Measurements from ENCODE around the gene PAQR6. TPM values are rescaled to one million over a fixed set of nuclear protein-coding genes. Genes with fewer than 3 reads are reported as not detected.
A peak's percentile ranks its signal among the peaks of the same experiment; 100 is the strongest.
"Not testable (repeated sequence)": the region's sequence is repeated elsewhere in the genome, so short reads cannot be mapped to it uniquely, and the experiment has no call there.

The PAQR6 gene
- total and polyA plus RNA-seq, 2 experiments from 2014 or later, result 4.5 to 12.0 TPM

- Histone ChIP-seq H4K20me1 (ENCODE audit: insufficient read depth, poor library complexity, severe bottlenecking) (no peaks in the 10 kb centered on the region), H3K4me3 (no peak overlapping the region), H3K9me2 (replicated peaks; ENCODE audit: insufficient read depth) (no peaks in the 10 kb centered on the region), H3K27ac (no peak overlapping the region), H3K4me1 (ENCODE audit: insufficient read depth) (no peaks in the 10 kb centered on the region), H3K4me2 (no peak overlapping the region), H3K9me3 (ENCODE audit: low read depth) (no peaks in the 10 kb centered on the region), H2AFZ (no peak overlapping the region), H3K27me3 (no peaks in the 10 kb centered on the region), H3K79me2 (peaks cover 45% of the 10 kb centered on the region), H3K36me3 (replicated peaks; ENCODE audit: insufficient read depth, low read depth) (no peaks in the 10 kb centered on the region)
- TF ChIP-seq CTCF (IDR thresholded peaks at IDR 0.05; ENCODE audit: poor library complexity), result no peak
- no peak for TF ChIP-seq EZH2 (IDR thresholded peaks at IDR 0.05; ENCODE audit: borderline replicate concordance)
- no peak for TF ChIP-seq EZH2phosphoT487 (IDR thresholded peaks at IDR 0.05; ENCODE audit: low read depth, severe bottlenecking, unreplicated experiment)
- 93% methylated on average over 9 of the region's 9 CpGs for WGBS (ENCODE audit: low lambda C conversion rate, missing lambda C conversion rate)
- no peak for DNase-seq (ENCODE audit: low spot score)
Measured at GRCh38 chr1:156220226-156220625, 27.6 kb downstream of the PAQR6 start.

GRCh38 chr1:156217871-156218270, 30.0 kb downstream of the PAQR6 start:
- no peaks in the 10 kb centered on the region for H3K36me3 ChIP-seq (replicated peaks; ENCODE audit: insufficient read depth, low read depth)
- no peaks in the 10 kb centered on the region for H3K9me3 ChIP-seq (ENCODE audit: low read depth)
- H3K79me2 ChIP-seq, result peaks cover 63% of the 10 kb centered on the region
- TF ChIP-seq EZH2phosphoT487 (IDR thresholded peaks at IDR 0.05; ENCODE audit: low read depth, severe bottlenecking, unreplicated experiment) (no peak), EZH2 (IDR thresholded peaks at IDR 0.05; ENCODE audit: borderline replicate concordance) (no peak), CTCF (IDR thresholded peaks at IDR 0.05; ENCODE audit: poor library complexity) (no peak)
- no peaks in the 10 kb centered on the region for H3K9me2 ChIP-seq (replicated peaks; ENCODE audit: insufficient read depth)
- 98% methylated on average over 2 of the region's 2 CpGs for WGBS (ENCODE audit: low lambda C conversion rate, missing lambda C conversion rate)
- H3K27me3 ChIP-seq, result no peaks in the 10 kb centered on the region
- no peak overlapping the region for H2AFZ ChIP-seq
- no peaks in the 10 kb centered on the region for H4K20me1 ChIP-seq (ENCODE audit: insufficient read depth, poor library complexity, severe bottlenecking)
- no peak overlapping the region for H3K4me2 ChIP-seq
- DNase-seq (ENCODE audit: low spot score), result no peak
- H3K27ac ChIP-seq, result no peak overlapping the region
- H3K4me1 ChIP-seq (ENCODE audit: insufficient read depth), result peaks cover 8% of the 10 kb centered on the region
- H3K4me3 ChIP-seq, result no peak overlapping the region

- H3K4me2 ChIP-seq; H3K9me3 ChIP-seq (ENCODE audit: low read depth); DNase-seq (ENCODE audit: low spot score); H4K20me1 ChIP-seq (ENCODE audit: insufficient read depth, poor library complexity, severe bottlenecking); H3K4me3 ChIP-seq; H3K4me1 ChIP-seq (ENCODE audit: insufficient read depth); H3K36me3 ChIP-seq (replicated peaks; ENCODE audit: insufficient read depth, low read depth); H3K9me2 ChIP-seq (replicated peaks; ENCODE audit: insufficient read depth); H2AFZ ChIP-seq; H3K27me3 ChIP-seq; H3K27ac ChIP-seq: not testable (repeated sequence)
- WGBS (ENCODE audit: low lambda C conversion rate, missing lambda C conversion rate), result 95% methylated on average over 49 of the region's 55 CpGs
- H3K79me2 ChIP-seq, result peaks cover 63% of the 10 kb centered on the region
Measured at GRCh38 chr1:156216361-156217086, 31.3 kb downstream of the PAQR6 start.

GRCh38 chr1:156214024-156214748, 33.7 kb downstream of the PAQR6 start:
- H4K20me1 ChIP-seq (ENCODE audit: insufficient read depth, poor library complexity, severe bottlenecking), result no peaks in the 10 kb centered on the region
- TF ChIP-seq EZH2phosphoT487 (IDR thresholded peaks at IDR 0.05; ENCODE audit: low read depth, severe bottlenecking, unreplicated experiment) (no peak), CTCF (IDR thresholded peaks at IDR 0.05; ENCODE audit: poor library complexity) (no peak), EZH2 (IDR thresholded peaks at IDR 0.05; ENCODE audit: borderline replicate concordance) (no peak)
- H3K36me3 ChIP-seq (replicated peaks; ENCODE audit: insufficient read depth, low read depth), result no peaks in the 10 kb centered on the region
- no peak for DNase-seq (ENCODE audit: low spot score)
- peak overlapping the region; percentile 96 for H3K27ac ChIP-seq
- peak overlapping the region; percentile 60 for H3K4me3 ChIP-seq
- H3K27me3 ChIP-seq, result no peaks in the 10 kb centered on the region
- H3K9me2 ChIP-seq (replicated peaks; ENCODE audit: insufficient read depth), result no peaks in the 10 kb centered on the region
- peaks cover 52% of the 10 kb centered on the region for H3K79me2 ChIP-seq
- 87% methylated on average over 16 of the region's 16 CpGs for WGBS (ENCODE audit: low lambda C conversion rate, missing lambda C conversion rate)
- H3K9me3 ChIP-seq (ENCODE audit: low read depth), result no peaks in the 10 kb centered on the region
- peaks cover 8% of the 10 kb centered on the region for H3K4me1 ChIP-seq (ENCODE audit: insufficient read depth)
- H2AFZ ChIP-seq, result no peak overlapping the region
- peak overlapping the region; percentile 85 for H3K4me2 ChIP-seq
